Natural killer cell (primary cell): ENCODE measurements around the gene HAUS7. TPM values are rescaled to one million over a fixed set of nuclear protein-coding genes. Genes with fewer than 3 reads are reported as not detected.

Experiments used
- ATAC-seq, 3 donors: fragments of 150-1000 bp in 2 of 3; fragments of 200-7000 bp in 1 of 3; cut with Tn5 transposase; 1 replicate in 1 of 3; 2 replicates in 2 of 3; pipeline ENCODE4 v1.10.0; 2021; ENCODE audit warnings: mild to moderate bottlenecking in 2 of 3, moderate library complexity in 2 of 3
- DNase-seq, 2 donors: peaks; one replicate each; pipeline versions ENCODE4 v3.0.0 to v3.0.0-alpha.2; 2013 to 2021; ENCODE audit warnings: mixed read lengths in 1 of 2
- H3K27ac ChIP-seq: one replicate; pipeline ENCODE4 v1.5.1; 2013; ENCODE audit warnings: mild to moderate bottlenecking, low read length
- H3K27me3 ChIP-seq: one replicate; pipeline ENCODE4 v1.6.1; 2013; ENCODE audit warnings: low read length; ENCODE audit not compliant: control insufficient read depth, insufficient read depth
- H3K36me3 ChIP-seq: one replicate; pipeline ENCODE4 v1.6.1; 2013; ENCODE audit warnings: low read length; ENCODE audit not compliant: control insufficient read depth, insufficient read depth
- H3K4me1 ChIP-seq: one replicate; pipeline ENCODE4 v1.6.1; 2013; ENCODE audit warnings: low read length; ENCODE audit not compliant: control insufficient read depth, insufficient read depth
- H3K4me3 ChIP-seq: one replicate; pipeline ENCODE4 v1.5.1; 2013; ENCODE audit warnings: low read length
- H3K9me3 ChIP-seq: one replicate; pipeline ENCODE4 v1.6.1; 2013; ENCODE audit warnings: low read length; ENCODE audit not compliant: control insufficient read depth, insufficient read depth
- H3K27ac Mint-ChIP-seq, 2 donors: one replicate each; pipeline ENCODE4 v1.8.0; 2022; ENCODE audit warnings: mild to moderate bottlenecking in 2 of 2, mixed read lengths in 2 of 2, moderate library complexity in 1 of 2
- H3K27me3 Mint-ChIP-seq, 2 donors: one replicate each; pipeline ENCODE4 v1.8.0; 2022; ENCODE audit warnings: low read depth in 2 of 2, mixed read lengths in 2 of 2
- H3K36me3 Mint-ChIP-seq: one replicate; pipeline ENCODE4 v1.8.0; 2022; ENCODE audit warnings: mixed read lengths
- H3K4me1 Mint-ChIP-seq, 2 donors: one replicate each; pipeline ENCODE4 v1.8.0; 2022; ENCODE audit warnings: mixed read lengths in 2 of 2
- H3K4me3 Mint-ChIP-seq: one replicate; pipeline ENCODE4 v1.8.0; 2022; ENCODE audit warnings: mild to moderate bottlenecking, moderate library complexity, mixed read lengths
- H3K9me3 Mint-ChIP-seq, 2 donors: one replicate each; pipeline ENCODE4 v1.8.0; 2022; ENCODE audit warnings: mixed read lengths in 2 of 2
- CTCF ChIP-seq: fragments of 200-600 bp; IDR thresholded peaks from one replicate; pipeline ENCODE4 v1.8.0; 2022; ENCODE audit warnings: antibody characterized with exemption
- WGBS: methylation state at CpG from one replicate; pipeline ENCODE4 v1.1.7; 2013; ENCODE audit warnings: missing lambda C conversion rate; ENCODE audit not compliant: insufficient coverage; 5-methylcytosine and 5-hydroxymethylcytosine counted together
- intact Hi-C: fragments of 100-400 bp; cut with micrococcal nuclease; formaldehyde crosslinking; loops from one replicate; pipeline ENCODE4 v1.14.2; 2022
- total RNA-seq, 4 donors: library from RNA; stranded (reverse); fragments of 120-200 nt in 1 of 4; gene quantifications; one replicate each; pipeline versions ENCODE4 v1.2.3 to v1.2.4, GENCODE V29; 2013 to 2022

HAUS7 gene
- total RNA-seq, 3 donors from 2014 or later (not counting 1 experiment from before 2014, with no cell fraction given): 27.4 to 33.1 (median 31.9) TPM

- DNase-seq: no peak
- Mint-ChIP-seq H3K9me3 (no peaks in the 10 kb centered on the region), H3K27me3 (no peaks in the 10 kb centered on the region), H3K27ac (no peak overlapping the region), H3K4me1 (peaks cover 0 to 11% of the 10 kb centered on the region in 2 donors), H3K4me3 (no peak overlapping the region), H3K36me3 (no peaks in the 10 kb centered on the region)
- 91% methylated on average over 16 of the region's 19 CpGs for WGBS
- peaks cover 15% of the 10 kb centered on the region for H3K4me1 ChIP-seq
- intact Hi-C loops: no loop called here
- H3K4me3 ChIP-seq: no peak overlapping the region
- no peaks in the 10 kb centered on the region for H3K27me3 ChIP-seq
- ATAC-seq: no peak
- H3K9me3 ChIP-seq: no peaks in the 10 kb centered on the region
- H3K27ac ChIP-seq: no peak overlapping the region
- H3K36me3 ChIP-seq: peaks cover 1% of the 10 kb centered on the region
- TF ChIP-seq CTCF: no peak
Observed at GRCh38 chrX:153465691-153466380, 4.5 kb downstream of the HAUS7 start.

- Histone ChIP-seq H3K27me3 (no peaks in the 10 kb centered on the region), H3K36me3 (peaks cover 3% of the 10 kb centered on the region), H3K4me1 (peaks cover 5% of the 10 kb centered on the region), H3K27ac (no peak overlapping the region), H3K4me3 (no peak overlapping the region), H3K9me3 (no peaks in the 10 kb centered on the region)
- no peaks in the 10 kb centered on the region for H3K9me3 Mint-ChIP-seq
- H3K4me1 Mint-ChIP-seq: peaks cover 0 to 11% of the 10 kb centered on the region in 2 donors
- ATAC-seq (no peak), DNase-seq (no peak)
- H3K4me3 Mint-ChIP-seq: no peak overlapping the region
- H3K27me3 Mint-ChIP-seq: no peaks in the 10 kb centered on the region
- no peaks in the 10 kb centered on the region for H3K36me3 Mint-ChIP-seq
- no peak for TF ChIP-seq CTCF
- intact Hi-C loops: no loop called here
- WGBS: 84% methylated on average over 4 of the region's 5 CpGs
- H3K27ac Mint-ChIP-seq: no peak overlapping the region
Observed at GRCh38 chrX:153464116-153464515, 6.3 kb downstream of the HAUS7 start.

GRCh38 chrX:153463556-153463955 is 6.8 kb downstream of the HAUS7 start:
- no peaks in the 10 kb centered on the region for H3K9me3 Mint-ChIP-seq
- WGBS: 97% methylated on average over 12 of the region's 12 CpGs
- peaks cover 3% of the 10 kb centered on the region for H3K36me3 ChIP-seq
- no peak overlapping the region for H3K27ac ChIP-seq
- peaks cover 0 to 11% of the 10 kb centered on the region in 2 donors for H3K4me1 Mint-ChIP-seq
- no peaks in the 10 kb centered on the region for H3K27me3 Mint-ChIP-seq
- DNase-seq: no peak
- ATAC-seq: no peak
- TF ChIP-seq CTCF: no peak
- no peak overlapping the region for H3K27ac Mint-ChIP-seq
- no peaks in the 10 kb centered on the region for H3K27me3 ChIP-seq
- no peaks in the 10 kb centered on the region for H3K9me3 ChIP-seq
- H3K4me3 Mint-ChIP-seq: no peak overlapping the region
- H3K36me3 Mint-ChIP-seq: no peaks in the 10 kb centered on the region
- no peak overlapping the region for H3K4me3 ChIP-seq
- H3K4me1 ChIP-seq: no peaks in the 10 kb centered on the region
- intact Hi-C loops: no loop called here

GRCh38 chrX:153463031-153463430 is 7.3 kb downstream of the HAUS7 start:
- Histone ChIP-seq H3K27ac (no peak overlapping the region), H3K27me3 (no peaks in the 10 kb centered on the region), H3K9me3 (no peaks in the 10 kb centered on the region), H3K36me3 (peaks cover 3% of the 10 kb centered on the region), H3K4me1 (no peaks in the 10 kb centered on the region), H3K4me3 (no peak overlapping the region)
- TF ChIP-seq CTCF: no peak
- intact Hi-C loops: no loop called here
- no peak for ATAC-seq
- Mint-ChIP-seq H3K27ac (no peak overlapping the region), H3K9me3 (no peaks in the 10 kb centered on the region), H3K4me1 (peaks cover 0 to 11% of the 10 kb centered on the region in 2 donors), H3K27me3 (no peaks in the 10 kb centered on the region), H3K36me3 (no peaks in the 10 kb centered on the region), H3K4me3 (no peak overlapping the region)
- WGBS: 94% methylated on average over 5 of the region's 6 CpGs
- no peak for DNase-seq
